Endodermal cell (in vitro differentiated cells): ENCODE data around the gene JAZF1. TPM values are rescaled to one million over a fixed set of nuclear protein-coding genes. Genes with fewer than 3 reads are reported as not detected.

Source experiments
- DNase-seq: peaks from one replicate; pipeline ENCODE4 v3.0.0-alpha.2; 2017
- H3K27ac ChIP-seq: 2 replicates; pipeline ENCODE4 v1.5.1; 2013; ENCODE audit warnings: mild to moderate bottlenecking, low read depth, low read length, moderate library complexity
- H3K27me3 ChIP-seq: 2 replicates; pipeline ENCODE4 v1.6.1; 2013; ENCODE audit warnings: mild to moderate bottlenecking, low read length, moderate library complexity; ENCODE audit not compliant: insufficient read depth, control insufficient read depth, poor library complexity, severe bottlenecking
- H3K36me3 ChIP-seq: 2 replicates; pipeline ENCODE4 v1.7.0; 2013; ENCODE audit warnings: mild to moderate bottlenecking, low read length, moderate library complexity; ENCODE audit not compliant: control insufficient read depth, insufficient read depth
- H3K4me1 ChIP-seq: one replicate; pipeline ENCODE4 v1.7.0; 2013; ENCODE audit warnings: low read length; ENCODE audit not compliant: control insufficient read depth, insufficient read depth
- H3K4me3 ChIP-seq: 2 replicates; pipeline ENCODE4 v1.5.1; 2013; ENCODE audit warnings: mild to moderate bottlenecking, low read length, moderate library complexity
- H3K9ac ChIP-seq: 2 replicates; pipeline ENCODE4 v1.6.1; 2013; ENCODE audit warnings: mild to moderate bottlenecking, low read length, moderate library complexity; ENCODE audit not compliant: poor library complexity, severe bottlenecking; ENCODE audit errors: extremely low read depth
- H3K9me3 ChIP-seq: 2 replicates; pipeline ENCODE4 v1.6.1; 2013; ENCODE audit warnings: mild to moderate bottlenecking, low read length, moderate library complexity; ENCODE audit not compliant: control insufficient read depth
- H3K27ac Mint-ChIP-seq: 2 replicates; pipeline ENCODE4 v1.8.0; 2020; ENCODE audit warnings: mixed read lengths
- H3K27me3 Mint-ChIP-seq: 2 replicates; pipeline ENCODE4 v1.8.0; 2021; ENCODE audit warnings: mild to moderate bottlenecking, mixed read lengths; ENCODE audit not compliant: insufficient read depth
- H3K36me3 Mint-ChIP-seq: 2 replicates; pipeline ENCODE4 v1.8.0; 2020; ENCODE audit warnings: low read depth, mixed read lengths
- H3K4me1 Mint-ChIP-seq: 2 replicates; pipeline ENCODE4 v1.8.0; 2020; ENCODE audit warnings: mixed read lengths
- H3K4me3 Mint-ChIP-seq: 2 replicates; pipeline ENCODE4 v1.8.0; 2020; ENCODE audit warnings: mild to moderate bottlenecking, moderate library complexity, mixed read lengths
- H3K9me3 Mint-ChIP-seq: 2 replicates; pipeline ENCODE4 v1.8.0; 2020; ENCODE audit warnings: mild to moderate bottlenecking, mixed read lengths
- CTCF ChIP-seq: fragments of 200-600 bp; sonication (generic); conservative IDR thresholded peaks from 2 replicates; pipeline ENCODE4 v1.5.0; 2021; ENCODE audit warnings: antibody characterized with exemption, mild to moderate bottlenecking
- WGBS, 2 experiments: methylation state at CpG; one replicate each; pipeline versions ENCODE4 v1.1.5 to v1.1.7; 2013; ENCODE audit warnings: missing lambda C conversion rate in 2 of 2, mixed read lengths in 1 of 2; ENCODE audit not compliant: insufficient coverage in 1 of 2, insufficient read length in 1 of 2; 5-methylcytosine and 5-hydroxymethylcytosine counted together
- total RNA-seq, 2 donors: library from RNA; stranded (reverse); fragmentation: NEBNext Ultra II Directional in 1 of 2; extraction: Animal tissue kit (Norgen Biotek cat#: 25700) in 1 of 2; gene quantifications; 2 replicates in 1 of 2; 3 replicates in 1 of 2; pipeline ENCODE4 v1.2.1, GENCODE V29; 2021

The JAZF1 gene
- total RNA-seq, 2 donors from 2014 or later, result 18.3 to 33.6 TPM

DNA sequence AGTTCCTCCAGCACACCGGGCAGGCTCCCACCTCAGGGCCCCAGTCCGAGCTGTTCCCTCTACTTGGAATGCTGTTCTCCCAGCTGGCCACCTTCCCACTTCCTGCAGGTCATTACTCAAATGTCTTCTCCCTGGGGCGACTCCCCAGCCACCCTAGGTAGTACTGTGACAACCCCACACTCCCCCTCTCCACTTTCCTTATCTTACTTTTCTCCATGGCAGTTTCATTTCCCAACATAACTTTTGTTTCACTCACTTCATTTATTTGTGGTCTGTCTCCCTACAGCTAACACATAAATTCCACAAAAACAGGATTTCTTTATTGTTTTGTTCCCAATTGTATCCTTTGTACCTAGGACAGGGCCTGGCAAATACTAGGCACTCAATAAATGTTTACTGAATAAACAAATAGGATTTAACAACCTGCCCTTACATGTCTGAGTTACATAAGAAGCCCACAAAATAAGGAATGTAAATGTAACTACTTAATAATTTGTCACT lies 76.5 kb downstream of the JAZF1 start:
- TF ChIP-seq CTCF, result no peak
- DNase-seq, result no peak
- Histone ChIP-seq H3K4me1 (peaks cover 9% of the 10 kb centered on the region), H3K4me3 (no peak overlapping the region), H3K27ac (no peak overlapping the region), H3K36me3 (no peaks in the 10 kb centered on the region), H3K27me3 (no peaks in the 10 kb centered on the region), H3K9me3 (no peaks in the 10 kb centered on the region), H3K9ac (no peak overlapping the region)
- Mint-ChIP-seq H3K9me3 (no peaks in the 10 kb centered on the region), H3K36me3 (peaks cover 6% of the 10 kb centered on the region), H3K4me3 (no peak overlapping the region), H3K27ac (no peak overlapping the region), H3K27me3 (no peaks in the 10 kb centered on the region), H3K4me1 (peaks cover 31% of the 10 kb centered on the region)
- 95 to 96% methylated on average over 3 of the region's 3 CpGs for WGBS, 2 experiments

- no peaks in the 10 kb centered on the region for H3K9me3 Mint-ChIP-seq
- 90 to 93% methylated on average over 6 of the region's 6 CpGs for WGBS, 2 experiments
- no peak overlapping the region for H3K4me3 Mint-ChIP-seq
- H3K36me3 ChIP-seq, result no peaks in the 10 kb centered on the region
- no peaks in the 10 kb centered on the region for H3K27me3 ChIP-seq
- H3K9me3 ChIP-seq, result no peaks in the 10 kb centered on the region
- TF ChIP-seq CTCF, result no peak
- no peak overlapping the region for H3K4me3 ChIP-seq
- H3K27me3 Mint-ChIP-seq, result no peaks in the 10 kb centered on the region
- H3K4me1 ChIP-seq, result peaks cover 9% of the 10 kb centered on the region
- H3K9ac ChIP-seq, result no peak overlapping the region
- no peak overlapping the region for H3K27ac Mint-ChIP-seq
- DNase-seq, result no peak
- H3K27ac ChIP-seq, result no peak overlapping the region
- H3K4me1 Mint-ChIP-seq, result peaks cover 33% of the 10 kb centered on the region
- peaks cover 6% of the 10 kb centered on the region for H3K36me3 Mint-ChIP-seq
These were observed 77.8 kb downstream of the JAZF1 start for GRCh38 chr7:28102797-28103196.

DNA sequence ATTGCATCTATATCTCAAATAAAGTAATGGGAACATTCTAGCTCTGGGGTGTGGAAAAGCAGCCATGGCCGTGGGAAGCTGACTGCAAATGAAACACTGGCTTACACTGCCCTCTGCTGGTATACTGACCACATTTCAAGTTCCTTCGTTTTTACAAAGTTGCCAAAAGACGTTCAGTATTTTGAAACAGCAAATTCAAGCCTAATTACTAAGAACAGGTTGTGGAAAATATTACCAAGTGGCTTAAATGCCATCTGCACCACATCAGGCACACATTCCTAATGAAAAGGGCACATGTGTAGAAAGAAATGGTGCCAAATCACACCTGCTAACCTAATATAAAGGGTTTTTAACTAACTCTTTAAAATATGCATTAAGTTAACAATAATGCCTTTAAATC lies 83.9 kb downstream of the JAZF1 start:
- TF ChIP-seq CTCF, result peak; percentile 90
- Histone ChIP-seq H3K9me3 (no peaks in the 10 kb centered on the region), H3K4me3 (no peak overlapping the region), H3K9ac (no peak overlapping the region), H3K27ac (no peak overlapping the region), H3K27me3 (no peaks in the 10 kb centered on the region), H3K4me1 (peaks cover 4% of the 10 kb centered on the region), H3K36me3 (peaks cover 6% of the 10 kb centered on the region)
- peaks cover 30% of the 10 kb centered on the region for H3K4me1 Mint-ChIP-seq
- DNase-seq, result peak; percentile 72
- no peaks in the 10 kb centered on the region for H3K9me3 Mint-ChIP-seq
- H3K27ac Mint-ChIP-seq, result no peak overlapping the region
- no peaks in the 10 kb centered on the region for H3K27me3 Mint-ChIP-seq
- H3K36me3 Mint-ChIP-seq, result peaks cover 15% of the 10 kb centered on the region
- WGBS, 2 experiments, result 14 to 16% methylated on average over 3 of the region's 3 CpGs
- no peak overlapping the region for H3K4me3 Mint-ChIP-seq
